ENCODE data around the gene BTNL9. TPM values are rescaled to one million over a fixed set of nuclear protein-coding genes. Genes with fewer than 3 reads are reported as not detected.
"Not testable (repeated sequence)": the region's sequence is repeated elsewhere in the genome, so short reads cannot be mapped to it uniquely, and the experiment has no call there.

Gene BTNL9
- polyA plus RNA-seq, 2 of the 4 experiments (the other 2 are of a cell fraction) = 0.85 to 1.5 TPM

DNA sequence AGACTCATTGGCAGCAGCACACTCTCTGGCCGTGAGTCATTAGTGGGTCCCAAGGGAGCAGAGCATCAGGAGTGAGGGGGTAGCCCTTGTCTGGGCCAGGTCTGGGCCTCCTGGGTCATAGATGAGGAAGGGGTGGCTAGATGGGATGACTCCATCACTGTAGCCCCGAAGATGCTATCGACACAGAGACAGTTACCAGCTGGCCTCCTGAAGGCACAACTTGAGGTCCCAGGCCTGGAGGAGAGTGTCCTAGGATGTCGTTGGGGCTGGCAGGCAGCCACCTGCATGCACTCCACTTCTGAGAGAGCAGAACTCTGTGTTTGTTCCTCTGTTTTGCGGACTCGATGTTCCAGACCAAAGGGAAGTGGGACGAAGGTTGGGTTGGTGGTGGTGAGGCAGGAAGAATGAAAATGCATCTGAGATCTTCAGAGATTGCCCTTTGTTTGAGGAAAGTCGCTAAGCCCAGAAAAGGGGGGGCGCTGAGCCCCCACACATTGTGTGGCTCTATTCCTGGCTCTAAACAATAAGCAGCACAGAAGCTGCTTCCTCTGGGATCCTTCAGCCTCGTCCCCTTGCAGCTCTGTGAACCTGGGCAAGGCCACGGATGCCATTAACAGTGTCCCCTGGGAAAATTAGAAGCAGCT lies 4.7 kb downstream of the BTNL9 start:
- ATAC-seq = peak; percentile 15 to 30; a peak in 4 of 6 replicates
- CTCF ChIA-PET = interaction anchor here (2.4 kb wide), 1 partner anchor 260 kb away, joined by 5 read pairs; no protein-coding TSS in a partner anchor
- DNase-seq (ENCODE audit: low read depth in 1 of 2, low spot score in 1 of 2) = no peak
- Histone ChIP-seq H3K4me1 (peaks cover 3% of the 10 kb centered on the region; the same call in 1 of the 3 replicates), H3K4me3 (no peak overlapping the region), H3K4me2 (peak overlapping the region; percentile 9; the same call in 1 of the 3 replicates), H3K27ac (no peak overlapping the region; a peak in 1 of 6 replicates), H3K9me3 (no peaks in the 10 kb centered on the region)
- POLR2A ChIA-PET = no interaction called here
- TF ChIP-seq EP300 (IDR thresholded peaks at IDR 0.05) (no peak), POLR2A (IDR thresholded peaks at IDR 0.05; ENCODE audit: low read length) (no peak), EHF (CRISPR knock-in tag; IDR thresholded peaks at IDR 0.05) (no peak), KDM5A (IDR thresholded peaks at IDR 0.05) (no peak), HOXA7 (CRISPR knock-in tag; IDR thresholded peaks at IDR 0.05) (no peak), ZC3H11A (IDR thresholded peaks at IDR 0.05) (no peak), CEBPB (IDR thresholded peaks at IDR 0.05) (no peak), KDM1A (IDR thresholded peaks at IDR 0.05; ENCODE audit: low read depth) (no peak), ELK1 (IDR thresholded peaks at IDR 0.05; ENCODE audit: low read depth, low read length) (no peak), RAD21 (conservative IDR thresholded peaks at IDR 0.05 in 1 of 2, IDR thresholded peaks at IDR 0.05 in 1 of 2) (no peak), ZSCAN20 (CRISPR knock-in tag; IDR thresholded peaks at IDR 0.05) (no peak), RFX5 (IDR thresholded peaks at IDR 0.05) (no peak), GATA3 (IDR thresholded peaks at IDR 0.05; ENCODE audit: borderline replicate concordance) (no peak), HDAC2 (IDR thresholded peaks at IDR 0.05) (no peak), HOXB5 (CRISPR knock-in tag; IDR thresholded peaks at IDR 0.05) (no peak), CBX2 (IDR thresholded peaks at IDR 0.05; ENCODE audit: borderline replicate concordance, low read depth) (no peak), PHF8 (IDR thresholded peaks at IDR 0.05; ENCODE audit: borderline replicate concordance, low read depth) (no peak)
- TF ChIP-seq, protein P1, sequence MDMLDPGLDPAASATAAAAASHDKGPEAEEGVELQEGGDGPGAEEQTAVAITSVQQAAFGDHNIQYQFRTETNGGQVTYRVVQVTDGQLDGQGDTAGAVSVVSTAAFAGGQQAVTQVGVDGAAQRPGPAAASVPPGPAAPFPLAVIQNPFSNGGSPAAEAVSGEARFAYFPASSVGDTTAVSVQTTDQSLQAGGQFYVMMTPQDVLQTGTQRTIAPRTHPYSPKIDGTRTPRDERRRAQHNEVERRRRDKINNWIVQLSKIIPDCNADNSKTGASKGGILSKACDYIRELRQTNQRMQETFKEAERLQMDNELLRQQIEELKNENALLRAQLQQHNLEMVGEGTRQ (IDR thresholded peaks at IDR 0.05) = no peak
- TF ChIP-seq, protein P2, sequence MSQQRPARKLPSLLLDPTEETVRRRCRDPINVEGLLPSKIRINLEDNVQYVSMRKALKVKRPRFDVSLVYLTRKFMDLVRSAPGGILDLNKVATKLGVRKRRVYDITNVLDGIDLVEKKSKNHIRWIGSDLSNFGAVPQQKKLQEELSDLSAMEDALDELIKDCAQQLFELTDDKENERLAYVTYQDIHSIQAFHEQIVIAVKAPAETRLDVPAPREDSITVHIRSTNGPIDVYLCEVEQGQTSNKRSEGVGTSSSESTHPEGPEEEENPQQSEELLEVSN (IDR thresholded peaks at IDR 0.05; ENCODE audit: borderline replicate concordance, low read depth) = no peak
- no peak for FAIRE-seq
- 46% methylated on average over 10 of the region's 11 CpGs for WGBS (ENCODE audit: missing lambda C conversion rate)

DNA sequence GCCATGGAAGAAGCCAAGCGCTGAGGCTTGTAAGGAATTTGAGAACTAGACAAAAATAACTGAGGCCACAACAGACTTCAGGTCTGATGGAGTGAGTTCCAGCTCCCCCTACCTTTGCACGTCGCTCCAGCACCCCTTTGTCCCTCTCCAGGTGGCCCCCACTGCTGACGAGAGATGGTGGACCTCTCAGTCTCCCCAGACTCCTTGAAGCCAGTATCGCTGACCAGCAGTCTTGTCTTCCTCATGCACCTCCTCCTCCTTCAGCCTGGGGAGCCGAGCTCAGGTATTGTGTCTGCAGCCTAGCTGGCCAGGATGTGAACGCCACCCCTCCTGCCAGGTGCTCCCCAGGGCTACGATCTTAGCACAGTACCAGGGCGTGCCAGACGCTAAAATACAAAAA lies 5.2 kb downstream of the BTNL9 start:
- DNase-seq (ENCODE audit: low read depth in 1 of 2, low spot score in 1 of 2) = no peak
- TF ChIP-seq CBX2 (IDR thresholded peaks at IDR 0.05; ENCODE audit: borderline replicate concordance, low read depth) (no peak), EHMT2 (IDR thresholded peaks at IDR 0.05; ENCODE audit: low read depth) (no peak), HOXB5 (CRISPR knock-in tag; IDR thresholded peaks at IDR 0.05) (no peak)
- TF ChIP-seq, protein P3, sequence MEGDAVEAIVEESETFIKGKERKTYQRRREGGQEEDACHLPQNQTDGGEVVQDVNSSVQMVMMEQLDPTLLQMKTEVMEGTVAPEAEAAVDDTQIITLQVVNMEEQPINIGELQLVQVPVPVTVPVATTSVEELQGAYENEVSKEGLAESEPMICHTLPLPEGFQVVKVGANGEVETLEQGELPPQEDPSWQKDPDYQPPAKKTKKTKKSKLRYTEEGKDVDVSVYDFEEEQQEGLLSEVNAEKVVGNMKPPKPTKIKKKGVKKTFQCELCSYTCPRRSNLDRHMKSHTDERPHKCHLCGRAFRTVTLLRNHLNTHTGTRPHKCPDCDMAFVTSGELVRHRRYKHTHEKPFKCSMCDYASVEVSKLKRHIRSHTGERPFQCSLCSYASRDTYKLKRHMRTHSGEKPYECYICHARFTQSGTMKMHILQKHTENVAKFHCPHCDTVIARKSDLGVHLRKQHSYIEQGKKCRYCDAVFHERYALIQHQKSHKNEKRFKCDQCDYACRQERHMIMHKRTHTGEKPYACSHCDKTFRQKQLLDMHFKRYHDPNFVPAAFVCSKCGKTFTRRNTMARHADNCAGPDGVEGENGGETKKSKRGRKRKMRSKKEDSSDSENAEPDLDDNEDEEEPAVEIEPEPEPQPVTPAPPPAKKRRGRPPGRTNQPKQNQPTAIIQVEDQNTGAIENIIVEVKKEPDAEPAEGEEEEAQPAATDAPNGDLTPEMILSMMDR (IDR thresholded peaks at IDR 0.05) = no peak
- TF ChIP-seq, protein P2 (IDR thresholded peaks at IDR 0.05; ENCODE audit: borderline replicate concordance, low read depth) = no peak
- ChIA-PET CTCF (interaction anchor here (2.4 kb wide), 1 partner anchor 261 kb away, joined by 5 read pairs; no protein-coding TSS in a partner anchor), POLR2A (no interaction called here)
- Histone ChIP-seq H3K9me3 (no peaks in the 10 kb centered on the region), H3K4me3 (no peak overlapping the region), H3K4me1 (peaks cover 3% of the 10 kb centered on the region; the same call in 1 of the 3 replicates), H3K4me2 (peak overlapping the region; percentile 9; the same call in 1 of the 3 replicates), H3K27ac (no peak overlapping the region; a peak in 1 of 6 replicates)
- 22% methylated on average over 10 of the region's 10 CpGs for WGBS (ENCODE audit: missing lambda C conversion rate)
- FAIRE-seq = no peak
- ATAC-seq = peak; percentile 10 to 39; a peak in 3 of 6 replicates

DNA sequence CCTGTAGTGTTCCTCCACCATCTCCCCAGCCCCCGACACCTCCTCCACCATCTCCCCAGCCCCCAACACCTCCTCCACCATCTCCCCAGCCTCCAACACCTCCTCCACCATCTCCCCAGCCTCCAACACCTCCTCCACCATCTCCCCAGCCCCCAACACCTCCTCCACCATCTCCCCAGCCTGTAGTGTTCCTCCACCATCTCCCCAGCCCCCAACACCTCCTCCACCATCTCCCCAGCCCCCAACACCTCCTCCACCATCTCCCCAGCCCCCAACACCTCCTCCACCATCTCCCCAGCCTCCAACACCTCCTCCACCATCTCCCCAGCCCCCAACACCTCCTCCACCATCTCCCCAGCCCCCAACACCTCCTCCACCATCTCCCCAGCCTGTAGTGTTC lies 5.8 kb downstream of the BTNL9 start:
- CTCF ChIA-PET; POLR2A ChIA-PET; H3K9me3 ChIP-seq; H3K4me2 ChIP-seq; H3K4me3 ChIP-seq; DNase-seq (ENCODE audit: low read depth in 1 of 2, low spot score in 1 of 2); H3K27ac ChIP-seq; ATAC-seq; H3K4me1 ChIP-seq; FAIRE-seq: not testable (repeated sequence)
- no CpG with 5 or more reads among the region's 1 CpG for WGBS (ENCODE audit: missing lambda C conversion rate)

Data from A549 (cell line).